ENCODE results near the gene MYPN. TPM values are rescaled to one million over a fixed set of nuclear protein-coding genes. Genes with fewer than 3 reads are reported as not detected.

MYPN gene
- total RNA-seq, 1 experiment from 2014 or later: not detected

DNA sequence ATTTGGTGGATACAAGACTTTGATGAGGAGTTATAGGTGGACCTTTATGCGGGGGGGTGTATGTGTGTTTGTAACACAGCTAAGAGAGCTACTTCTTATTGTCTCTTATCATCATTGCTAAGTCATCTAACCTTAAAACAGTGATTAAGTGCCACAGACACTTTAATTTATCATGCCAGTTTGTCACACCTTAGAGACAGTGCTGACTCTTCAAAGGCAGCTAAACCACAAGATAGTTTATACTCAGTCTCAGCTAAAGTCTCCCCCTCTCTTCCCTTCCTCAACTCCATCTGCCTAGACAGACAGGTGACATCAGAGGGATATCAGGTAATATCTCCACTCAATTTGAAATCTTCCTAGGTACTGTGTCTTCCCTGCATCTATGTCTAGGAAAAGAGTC, 42.2 kb downstream of the MYPN start:
- Histone ChIP-seq H2BK15ac (ENCODE audit: low read depth, low read length) (no peak overlapping the region), H4K20me1 (ENCODE audit: control insufficient read depth, insufficient read depth, insufficient read length) (no peaks in the 10 kb centered on the region), H3K27me3 (ENCODE audit: insufficient read depth, low read length) (no peaks in the 10 kb centered on the region), H3K27ac (ENCODE audit: insufficient read length, low read depth, low read length) (no peak overlapping the region), H3K9me3 (ENCODE audit: control insufficient read depth, low read depth, low read length) (no peaks in the 10 kb centered on the region), H2BK5ac (ENCODE audit: insufficient read length, low read length) (no peak overlapping the region), H3K79me1 (ENCODE audit: insufficient read depth, low read depth, low read length, poor library complexity, severe bottlenecking) (no peaks in the 10 kb centered on the region), H2AK5ac (ENCODE audit: insufficient read length, low read length) (no peak overlapping the region), H3T11ph (ENCODE audit: low read length) (no peak overlapping the region), H3K4me2 (ENCODE audit: insufficient read depth, insufficient read length, low read length) (no peak overlapping the region), H4K8ac (replicated peaks; ENCODE audit: insufficient read length, low read depth, low read length) (no peak overlapping the region), H3K14ac (ENCODE audit: insufficient read depth, low read length) (no peak overlapping the region), H3K4me1 (ENCODE audit: insufficient read depth, low read length) (peaks cover 11% of the 10 kb centered on the region; the same call in 1 of the 2 replicates), H3K79me2 (ENCODE audit: insufficient read depth, low read length) (no peaks in the 10 kb centered on the region), H4K5ac (ENCODE audit: insufficient read length, low read depth, low read length) (no peak overlapping the region), H4K91ac (ENCODE audit: insufficient read length, low read depth, low read length) (no peak overlapping the region), H2AFZ (ENCODE audit: low read length) (no peak overlapping the region), H2BK120ac (ENCODE audit: low read depth, low read length, poor library complexity, severe bottlenecking) (no peak overlapping the region), H3K4ac (ENCODE audit: low read depth, low read length) (no peak overlapping the region), H3K18ac (ENCODE audit: insufficient read length, low read depth, low read length) (no peak overlapping the region), H2BK12ac (ENCODE audit: insufficient read length, low read depth, low read length) (no peak overlapping the region), H2BK20ac (ENCODE audit: low read depth, low read length, poor library complexity, severe bottlenecking) (no peak overlapping the region), H3K56ac (ENCODE audit: insufficient read length, low read depth, low read length) (no peak overlapping the region), H3K9ac (ENCODE audit: extremely low read depth, insufficient read length, low read length) (no peak overlapping the region), H3K23ac (ENCODE audit: insufficient read length, low read depth, low read length) (no peak overlapping the region), H3K23me2 (ENCODE audit: insufficient read length, low read depth, low read length, poor library complexity, severe bottlenecking) (no peaks in the 10 kb centered on the region)
- TF ChIP-seq CTCF (conservative IDR thresholded peaks at IDR 0.05): no peak
- WGBS (ENCODE audit: extremely low coverage, insufficient read length, low lambda C conversion rate): no CpG with 5 or more reads among the region's 1 CpG
- H3K4me3 Mint-ChIP-seq: no peak overlapping the region
- H3K27ac Mint-ChIP-seq: peak overlapping the region in 1 of 3 experiments; percentile 10; a peak in 1 of 7 replicates
- no peaks in the 10 kb centered on the region for H3K36me3 Mint-ChIP-seq (ENCODE audit: insufficient read depth in 1 of 3, low read depth in 3 of 3)
- no peak for DNase-seq
- H3K4me1 Mint-ChIP-seq: peaks cover 27 to 44% of the 10 kb centered on the region in 2 experiments
- no peaks in the 10 kb centered on the region for H3K9me3 Mint-ChIP-seq
- peaks cover 2% of the 10 kb centered on the region; the same call in 1 of the 2 replicates for H3K27me3 Mint-ChIP-seq (ENCODE audit: low read depth)

Measured in H9 (cell line).